GM03348 (cell line): ENCODE results near the gene MCCC2.
A peak's percentile ranks its signal among the peaks of the same experiment; 100 is the strongest.
"Not testable (repeated sequence)": the region's sequence is repeated elsewhere in the genome, so short reads cannot be mapped to it uniquely, and the experiment has no call there.

Experiments used
- DNase-seq: peaks from one replicate; pipeline ENCODE4 v3.0.0; 2012; ENCODE audit warnings: low spot score

Gene MCCC2

DNA sequence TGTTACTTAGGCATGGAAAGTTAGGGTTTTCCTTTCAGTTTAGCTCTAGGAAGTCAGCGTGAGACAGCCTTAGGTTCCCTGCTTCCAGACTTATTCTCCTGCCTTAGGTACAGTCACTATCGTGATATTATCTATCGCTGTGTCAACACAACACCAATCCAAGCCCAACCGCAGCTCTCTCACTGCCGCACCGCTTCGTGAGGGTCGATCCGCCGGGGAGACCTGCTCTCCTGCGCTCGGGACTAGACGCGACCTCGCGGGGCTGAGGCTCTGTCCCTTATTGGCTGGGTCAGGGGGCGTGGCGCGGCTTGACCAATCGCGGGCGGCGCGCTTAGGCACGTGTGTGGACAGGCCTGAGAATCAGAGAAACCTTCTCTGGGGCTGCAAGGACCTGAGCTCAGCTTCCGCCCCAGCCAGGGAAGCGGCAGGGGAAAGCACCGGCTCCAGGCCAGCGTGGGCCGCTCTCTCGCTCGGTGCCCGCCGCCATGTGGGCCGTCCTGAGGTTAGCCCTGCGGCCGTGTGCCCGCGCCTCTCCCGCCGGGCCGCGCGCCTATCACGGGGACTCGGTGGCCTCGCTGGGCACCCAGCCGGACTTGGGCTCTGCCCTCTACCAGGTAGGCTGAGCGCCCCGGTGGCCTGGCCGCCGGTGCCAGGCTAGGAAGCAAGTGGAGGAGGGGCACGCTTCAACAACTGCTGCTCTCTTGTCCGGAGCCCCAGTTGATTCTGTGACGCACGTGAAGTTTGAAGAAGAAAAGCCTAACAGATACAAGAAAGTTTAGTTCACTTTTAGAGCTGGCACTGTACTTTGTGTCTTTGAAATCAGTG lies at the start of gene MCCC2:
MCCC2 (plus strand) TSS at position 400 of the 825 bp plus-strand sequence; CDS start at position 486, 86 bp downstream.
- DNase-seq: peak; percentile 98

DNA sequence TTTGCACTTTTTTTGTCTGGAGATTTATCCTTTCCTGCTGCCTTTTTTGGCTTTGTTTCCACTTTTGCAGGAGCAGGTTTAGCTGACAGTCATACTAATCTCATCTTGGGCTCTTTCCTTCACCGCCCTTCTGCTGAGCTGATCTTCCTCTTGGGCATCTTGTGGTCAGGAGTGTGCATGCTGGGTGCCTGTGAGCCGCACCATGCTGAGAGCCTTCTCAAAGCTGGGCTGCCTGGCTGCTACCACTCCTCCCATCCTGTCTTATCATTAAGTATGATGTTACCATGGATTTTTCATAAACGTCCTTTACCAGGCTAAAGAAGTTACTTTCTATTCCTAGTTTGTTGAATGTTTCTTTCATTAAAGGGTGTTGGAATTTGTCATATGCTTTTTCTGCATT lies 49.5 kb upstream of the MCCC2 start:
- DNase-seq: peak; percentile 4

DNA sequence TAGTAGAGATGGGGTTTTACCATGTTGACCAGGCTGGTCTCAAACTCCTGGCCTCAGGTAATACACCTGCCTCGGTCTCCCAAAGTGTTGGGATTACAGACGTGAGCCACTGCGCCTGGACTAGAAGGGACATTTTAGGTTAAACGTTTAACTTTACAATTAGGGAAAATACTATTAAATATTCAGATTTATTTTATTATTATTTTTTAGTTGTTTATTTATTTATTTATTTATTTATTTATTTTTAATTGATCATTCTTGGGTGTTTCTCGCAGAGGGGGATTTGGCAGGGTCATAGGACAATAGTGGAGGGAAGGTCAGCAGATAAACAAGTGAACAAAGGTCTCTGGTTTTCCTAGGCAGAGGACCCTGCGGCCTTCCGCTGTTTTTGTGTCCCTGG lies 36.3 kb upstream of the MCCC2 start:
- not testable (repeated sequence) for DNase-seq

DNA sequence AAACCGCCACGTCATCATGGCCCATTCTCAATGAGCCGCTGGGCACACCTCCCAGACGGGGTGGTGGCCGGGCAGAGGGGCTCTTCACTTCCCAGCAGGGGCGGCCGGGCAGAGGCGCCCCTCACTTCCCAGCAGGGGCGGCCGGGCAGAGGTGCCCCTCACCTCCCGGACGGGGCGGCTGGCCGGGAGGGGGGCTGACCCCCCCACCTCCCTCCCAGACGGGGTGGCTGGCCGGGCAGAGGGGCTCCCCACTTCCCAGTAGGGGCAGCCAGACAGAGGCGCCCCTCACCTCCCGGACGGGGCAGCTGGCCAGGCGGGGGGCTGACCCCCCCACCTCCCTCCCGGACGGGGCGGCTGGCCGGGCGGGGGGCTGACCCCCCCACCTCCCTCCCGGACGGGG lies 35.6 kb upstream of the MCCC2 start:
- DNase-seq: not testable (repeated sequence)

DNA sequence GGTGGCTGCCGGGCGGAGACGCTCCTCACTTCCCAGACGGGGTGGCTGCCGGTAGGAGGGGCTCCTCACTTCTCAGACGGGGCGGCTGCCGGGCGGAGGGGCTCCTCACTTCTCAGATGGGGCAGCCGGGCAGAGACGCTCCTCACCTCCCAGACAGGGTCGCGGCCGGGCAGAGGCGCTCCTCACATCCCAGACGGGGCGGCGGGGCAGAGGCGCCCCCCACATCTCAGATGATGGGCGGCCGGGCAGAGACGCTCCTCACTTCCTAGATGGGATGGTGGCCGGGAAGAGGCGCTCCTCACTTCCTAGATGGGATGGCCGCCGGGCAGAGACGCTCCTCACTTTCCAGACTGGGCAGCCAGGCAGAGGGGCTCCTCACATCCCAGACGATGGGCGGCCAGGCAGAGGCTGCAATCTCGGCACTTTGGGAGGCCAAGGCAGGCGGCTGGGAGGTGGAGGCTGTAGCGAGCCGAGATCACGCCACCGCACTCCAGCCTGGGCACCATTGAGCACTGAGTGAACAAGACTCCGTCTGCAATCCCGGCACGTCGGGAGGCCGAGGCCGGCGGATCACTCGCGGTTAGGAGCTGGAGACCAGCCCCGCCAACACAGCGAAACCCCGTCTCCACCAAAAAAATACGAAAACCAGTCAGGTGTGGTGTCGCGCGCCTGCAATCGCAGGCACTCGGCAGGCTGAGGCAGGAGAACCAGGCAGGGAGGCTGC lies 35.0 kb upstream of the MCCC2 start:
- DNase-seq: not testable (repeated sequence)

DNA sequence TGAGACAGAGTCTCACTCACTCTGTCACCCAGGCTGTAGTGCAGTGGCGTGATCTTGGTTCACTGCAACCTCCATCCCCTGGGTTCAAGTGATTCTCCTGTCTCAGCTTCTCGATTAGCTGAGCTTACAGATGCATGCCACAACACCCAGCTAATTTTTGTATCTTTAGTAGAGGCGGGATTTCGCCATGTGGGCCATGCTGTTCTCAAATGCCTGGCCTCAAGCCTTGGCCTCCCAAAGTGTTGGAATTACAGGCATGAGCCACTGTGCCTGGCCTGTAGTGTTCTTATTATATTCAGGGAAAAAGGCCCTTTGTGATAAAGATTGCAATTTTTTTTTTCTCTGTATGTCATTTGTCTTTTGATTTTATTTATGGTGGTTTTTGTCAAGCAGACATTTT lies 24.0 kb upstream of the MCCC2 start:
- DNase-seq: no peak

DNA sequence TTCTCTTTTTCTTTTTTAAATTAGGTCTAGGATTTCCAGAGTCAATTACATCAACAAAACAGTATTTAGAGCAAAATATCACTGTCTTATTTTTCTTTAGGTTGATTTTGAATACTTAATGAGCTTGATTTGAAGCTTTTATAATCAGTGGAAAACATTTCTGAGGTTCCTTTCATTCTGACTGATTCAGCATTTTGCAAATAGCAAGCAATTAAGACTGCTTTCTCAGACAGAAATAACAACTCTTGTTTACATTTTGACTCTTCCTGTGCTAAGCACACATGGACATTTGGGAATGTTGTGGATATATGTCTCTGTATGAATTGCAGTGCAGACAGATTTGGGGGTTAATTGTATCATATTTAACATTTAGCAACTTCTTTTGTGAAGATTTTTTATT lies 22.2 kb upstream of the MCCC2 start:
- DNase-seq: no peak

DNA sequence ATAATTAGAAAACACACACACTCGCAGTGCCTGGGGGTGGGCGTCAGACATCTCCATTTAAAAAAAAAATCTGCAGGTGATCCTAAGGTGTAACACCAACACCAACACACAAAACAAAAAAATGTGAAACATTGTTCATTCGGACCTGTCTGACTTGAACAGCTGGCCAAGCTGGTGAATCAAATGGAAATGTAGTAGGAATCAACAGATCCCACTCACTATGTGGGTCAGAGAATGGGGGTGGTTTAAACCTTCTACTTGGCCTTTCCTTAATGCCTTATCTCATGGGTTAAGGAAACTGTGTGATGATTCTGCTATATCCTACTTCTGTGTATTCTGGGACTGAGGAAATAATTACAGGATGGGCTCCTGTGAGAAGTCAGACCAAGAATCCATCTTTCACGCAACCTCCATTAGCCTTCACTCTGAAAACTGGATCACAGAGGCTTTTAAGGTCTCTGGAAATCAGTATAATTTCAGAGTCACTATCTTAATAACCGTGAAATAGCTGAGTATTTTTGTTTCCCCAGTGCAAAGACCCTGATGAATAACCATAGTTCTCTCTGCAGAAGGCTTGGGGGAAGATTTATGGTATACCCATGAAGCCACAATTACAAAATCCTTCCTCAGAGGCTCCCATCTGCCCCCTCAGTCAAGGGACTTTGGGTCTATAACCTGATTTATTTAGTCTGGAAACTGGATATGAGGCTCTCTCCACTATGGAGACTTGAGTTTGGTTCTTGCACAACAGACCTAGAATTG lies 17.2 kb upstream of the MCCC2 start:
- no peak for DNase-seq

DNA sequence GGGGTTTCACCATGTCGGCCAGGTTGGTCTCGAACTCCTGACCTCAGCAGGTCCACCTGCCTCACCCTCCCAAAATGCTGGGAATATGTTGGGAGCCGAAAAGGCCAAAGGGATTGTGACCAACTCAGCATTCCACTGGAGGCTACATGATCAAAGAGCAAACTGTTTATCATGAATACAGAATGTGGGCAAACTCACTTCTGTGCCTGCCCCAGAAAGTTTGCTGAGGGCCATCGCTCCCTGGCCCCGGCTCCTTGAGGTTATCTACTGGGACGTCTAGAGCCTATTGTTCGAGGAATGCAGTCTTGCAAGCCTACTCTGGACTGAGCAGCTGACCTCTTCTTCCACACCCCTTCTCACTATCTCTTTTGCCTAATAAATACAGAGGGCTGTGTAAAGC lies 15.3 kb upstream of the MCCC2 start:
- not testable (repeated sequence) for DNase-seq

DNA sequence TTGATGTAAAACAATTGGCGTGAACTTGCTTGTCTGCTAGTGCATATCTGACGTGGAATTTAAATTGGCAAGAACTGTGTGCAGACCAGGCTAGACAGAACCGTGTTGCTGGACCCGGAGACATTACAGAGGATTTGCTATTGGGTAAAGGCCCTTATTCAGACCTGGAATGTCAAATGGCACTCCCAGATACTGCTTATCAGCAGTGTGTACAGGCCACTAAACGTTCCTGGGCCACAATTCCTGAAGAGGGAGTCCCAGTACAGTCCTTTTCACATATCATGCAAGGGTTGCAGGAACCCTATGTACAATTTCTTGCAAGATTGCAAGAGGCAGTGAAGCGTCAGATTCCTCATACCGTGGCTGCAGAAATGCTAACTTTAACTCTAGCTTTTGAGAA lies 13.5 kb upstream of the MCCC2 start:
- DNase-seq: no peak

DNA sequence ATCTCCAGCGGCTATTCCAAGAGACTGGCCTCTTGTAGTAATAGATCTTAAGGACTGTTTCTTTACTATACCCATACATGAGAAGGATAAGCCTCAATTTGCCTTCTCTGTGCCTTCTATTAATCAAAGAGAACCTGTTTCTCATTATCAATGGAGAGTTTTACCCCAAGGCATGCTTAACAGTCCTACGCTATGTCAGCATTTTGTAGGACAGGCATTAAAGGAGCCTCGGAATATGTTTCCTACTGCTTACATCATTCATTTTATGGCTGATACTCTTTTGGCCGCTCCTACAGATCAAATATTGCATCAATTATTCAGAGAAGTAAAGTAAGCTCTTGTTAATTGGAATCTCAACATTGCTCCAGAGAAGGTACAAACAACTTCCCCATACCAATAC lies 11.6 kb upstream of the MCCC2 start:
- not testable (repeated sequence) for DNase-seq

DNA sequence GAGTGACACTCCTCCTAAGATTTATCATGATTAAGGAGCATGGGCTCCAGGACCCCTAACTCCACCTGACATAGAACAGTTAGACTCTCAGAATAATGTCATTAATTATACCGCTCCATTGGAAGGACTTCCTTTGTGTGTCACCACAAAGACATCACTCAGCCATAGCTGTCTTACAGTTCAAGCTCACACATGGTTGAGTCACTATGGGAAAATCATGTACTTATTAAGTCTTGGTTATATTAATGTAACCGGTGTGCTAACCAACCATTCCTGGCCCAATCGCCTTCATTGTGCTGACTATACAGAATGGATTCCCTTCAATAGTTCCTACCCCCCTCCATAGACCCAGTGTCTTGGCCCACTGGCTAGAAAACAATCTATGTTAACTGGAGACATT lies 10.9 kb upstream of the MCCC2 start:
- no peak for DNase-seq

DNA sequence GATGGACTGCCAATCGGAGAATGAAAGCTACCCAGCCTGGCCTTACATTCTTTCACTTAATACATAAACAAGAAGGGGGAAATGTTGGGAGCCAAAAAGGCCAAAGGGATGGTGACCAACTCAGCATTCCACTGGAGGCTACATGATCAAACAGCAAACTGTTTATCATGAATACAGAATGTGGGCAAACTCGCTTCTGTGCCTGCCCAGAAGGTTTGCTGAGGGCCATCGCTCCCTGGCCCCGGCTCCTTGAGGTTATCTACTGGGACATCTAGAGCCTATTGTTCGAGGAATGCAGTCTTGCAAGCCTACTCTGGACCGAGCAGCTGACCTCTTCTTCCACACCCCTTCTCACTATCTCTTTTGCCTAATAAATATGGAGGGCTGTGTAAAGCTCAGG lies 9.3 kb upstream of the MCCC2 start:
- not testable (repeated sequence) for DNase-seq

DNA sequence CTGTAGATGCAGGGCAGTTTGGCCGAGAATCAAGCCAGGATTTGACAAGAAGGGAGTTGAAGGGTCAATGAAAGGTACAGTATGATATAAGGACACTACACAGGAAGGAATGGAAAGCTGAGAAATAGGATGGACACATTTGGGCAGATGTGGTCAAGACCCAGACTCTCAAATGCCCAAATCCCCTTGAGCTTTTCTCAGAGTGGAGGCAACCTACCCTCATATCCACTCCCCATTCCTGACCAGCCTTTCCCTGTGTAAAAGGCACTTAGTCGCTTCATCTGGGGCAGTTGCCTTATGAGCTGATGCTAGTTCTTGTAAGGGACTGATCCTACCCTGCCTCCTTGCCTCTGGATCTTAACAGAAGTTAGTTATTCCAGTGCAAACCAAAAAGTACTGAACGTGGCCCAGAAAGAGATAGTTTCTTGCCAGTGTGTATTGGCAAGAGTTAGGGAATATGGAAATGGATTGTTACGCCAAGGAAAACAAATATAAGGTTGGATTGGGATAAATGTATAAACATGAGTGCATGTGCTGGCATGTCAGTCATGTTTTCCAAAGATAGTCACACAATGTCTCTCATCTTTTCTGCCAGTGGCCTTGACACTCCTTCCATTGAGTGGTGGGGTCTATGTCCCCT lies 4.1 kb upstream of the MCCC2 start:
- no peak for DNase-seq

DNA sequence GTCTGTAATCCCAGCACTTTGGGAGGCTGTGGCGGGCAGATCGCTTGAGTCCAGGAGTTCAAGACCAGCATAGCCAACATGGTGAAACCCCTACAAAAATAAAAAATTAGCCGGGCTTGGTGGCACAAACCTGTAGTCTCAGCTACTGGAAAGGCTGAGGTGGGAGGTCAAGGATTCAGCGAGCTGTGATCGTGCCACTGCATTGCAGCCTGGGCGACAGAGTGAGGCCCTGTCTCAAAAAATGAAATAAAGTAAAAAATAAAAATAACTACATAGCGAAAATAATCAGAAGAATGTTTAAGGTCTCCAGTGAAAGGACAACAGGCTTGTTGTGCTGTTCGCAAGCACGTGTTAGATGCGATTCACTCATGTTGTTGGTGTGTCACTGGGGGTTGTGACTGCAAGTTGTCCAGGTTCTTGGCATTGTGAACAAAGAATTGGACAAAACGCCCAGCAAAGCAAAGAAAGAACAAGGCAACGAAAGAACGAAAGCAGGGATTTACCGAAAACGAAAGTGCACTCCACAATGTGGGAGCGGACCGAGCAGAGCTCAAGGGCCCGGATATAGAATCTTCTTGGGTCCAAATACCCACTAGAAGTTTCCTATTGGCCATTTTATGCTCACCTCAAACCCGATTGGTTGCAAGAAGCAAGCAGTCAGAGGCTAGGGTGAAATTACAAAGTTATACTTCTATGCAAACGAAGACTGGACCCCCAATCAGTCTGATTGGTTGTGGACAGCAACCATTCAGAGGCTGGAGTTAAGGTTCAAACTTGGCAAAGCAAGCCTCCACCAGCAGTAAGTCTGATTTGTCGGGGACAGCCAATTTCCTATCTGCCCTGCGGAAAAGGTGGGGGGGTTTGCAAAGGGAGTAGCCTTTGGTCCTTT lies 844 bp upstream of the MCCC2 start:
- DNase-seq: peak; percentile 15

DNA sequence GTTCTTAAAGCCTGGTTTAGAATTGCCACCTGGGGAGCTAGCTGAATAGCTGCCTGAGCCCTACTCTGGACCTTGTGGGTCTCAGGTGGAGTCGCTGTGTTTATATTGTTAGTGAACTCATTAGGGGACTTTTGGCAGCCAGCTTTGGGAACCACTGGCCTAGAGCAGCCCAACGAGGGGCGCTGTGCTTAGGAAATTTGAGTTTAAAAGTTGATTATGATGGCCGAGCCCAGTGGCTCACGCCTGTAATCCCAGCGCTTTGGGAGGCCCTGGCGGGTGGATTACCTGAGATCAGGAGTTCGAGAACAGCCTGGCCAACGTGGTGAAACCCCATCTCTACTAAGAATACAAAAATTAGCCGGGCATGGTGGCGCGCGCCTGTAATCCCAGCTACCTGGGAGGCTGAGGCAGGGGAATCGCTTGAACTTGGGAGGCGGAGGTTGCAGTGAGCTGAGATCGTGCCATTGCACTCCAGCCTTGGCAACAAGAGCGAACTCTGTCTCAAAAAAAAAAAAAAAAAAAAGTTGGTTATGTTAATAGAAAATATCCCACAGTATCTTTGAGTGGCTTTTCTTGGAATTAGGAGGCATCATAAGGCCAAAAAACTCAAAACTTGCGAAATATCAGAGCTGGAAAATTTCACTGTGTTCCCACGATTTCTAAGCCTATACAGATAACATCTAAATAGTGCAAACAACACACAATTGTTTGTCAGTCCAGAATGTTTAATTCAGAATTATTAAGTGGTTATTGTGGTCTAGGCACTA lies 809 bp downstream of the MCCC2 start:
- DNase-seq: no peak

DNA sequence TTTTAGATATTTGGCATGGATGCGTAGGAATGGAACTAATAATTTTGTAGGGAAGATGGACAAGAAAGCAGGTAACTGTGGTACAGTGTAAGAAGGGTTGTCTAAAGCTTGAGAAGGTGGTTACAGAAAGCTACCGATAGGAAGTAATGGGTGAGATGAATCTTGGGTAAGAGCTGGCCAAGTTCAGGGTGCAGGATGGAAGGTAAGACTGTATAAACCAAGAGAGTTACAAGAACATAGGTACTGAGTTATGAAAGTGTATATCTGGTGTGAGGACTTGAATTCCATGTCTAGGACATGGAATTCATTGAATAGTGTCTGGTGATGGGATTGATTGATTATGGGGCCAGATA lies 1.4 kb downstream of the MCCC2 start:
- no peak for DNase-seq

DNA sequence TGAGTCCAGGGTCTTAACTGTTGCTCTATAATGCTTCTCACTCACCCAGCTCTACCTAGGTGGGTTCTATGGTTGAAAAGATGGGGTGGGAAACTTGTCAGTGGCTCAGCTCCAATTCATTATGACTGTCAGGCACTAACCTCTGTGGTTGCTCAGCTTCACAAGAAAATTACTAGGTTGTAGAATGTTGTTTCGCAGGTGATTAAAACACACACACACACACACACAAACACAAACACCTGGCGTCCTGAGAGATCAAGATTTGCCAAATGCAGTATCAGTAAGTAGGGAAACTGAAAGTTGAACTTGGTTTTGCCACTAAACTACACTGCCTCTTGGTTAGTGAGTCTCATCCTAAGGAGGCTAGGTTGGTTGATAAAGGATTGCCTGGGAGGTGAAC lies 2.8 kb downstream of the MCCC2 start:
- no peak for DNase-seq

DNA sequence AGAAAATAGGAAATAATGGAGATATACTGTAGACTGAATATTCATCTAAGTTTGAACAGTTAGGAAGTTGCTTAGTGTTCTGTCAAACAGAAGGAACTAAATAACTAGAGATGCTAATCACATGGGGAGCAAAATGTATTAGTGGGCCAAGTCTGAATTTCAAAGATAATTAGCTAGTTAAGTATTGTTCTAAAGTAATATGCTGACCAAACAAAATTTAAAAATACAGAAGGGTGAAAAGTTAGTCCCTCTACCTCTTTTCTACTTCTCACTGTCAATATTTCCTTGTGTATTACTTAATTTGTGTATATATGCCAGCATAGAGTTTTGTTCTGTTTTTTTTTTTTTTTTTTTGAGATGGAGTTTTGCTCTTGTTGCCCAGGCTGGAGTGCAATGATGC lies 4.0 kb downstream of the MCCC2 start:
- no peak for DNase-seq

DNA sequence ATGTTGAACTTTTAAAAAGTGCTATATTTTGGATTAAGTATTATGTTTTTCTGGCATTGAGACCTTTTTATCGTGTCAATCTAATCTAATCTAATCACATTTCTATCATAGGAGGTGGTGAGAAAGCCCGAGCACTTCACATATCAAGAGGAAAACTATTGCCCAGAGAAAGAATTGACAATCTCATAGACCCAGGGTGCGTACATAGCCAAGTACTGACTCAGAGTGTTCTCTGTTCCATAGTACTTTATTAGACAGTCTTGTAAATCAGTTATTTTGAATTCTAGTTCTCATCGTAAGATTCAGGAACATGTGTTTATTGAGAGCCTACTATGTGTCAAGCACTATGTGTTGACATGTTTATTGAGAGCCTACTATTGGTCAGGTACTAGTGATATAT lies 9.0 kb downstream of the MCCC2 start:
- DNase-seq: no peak

DNA sequence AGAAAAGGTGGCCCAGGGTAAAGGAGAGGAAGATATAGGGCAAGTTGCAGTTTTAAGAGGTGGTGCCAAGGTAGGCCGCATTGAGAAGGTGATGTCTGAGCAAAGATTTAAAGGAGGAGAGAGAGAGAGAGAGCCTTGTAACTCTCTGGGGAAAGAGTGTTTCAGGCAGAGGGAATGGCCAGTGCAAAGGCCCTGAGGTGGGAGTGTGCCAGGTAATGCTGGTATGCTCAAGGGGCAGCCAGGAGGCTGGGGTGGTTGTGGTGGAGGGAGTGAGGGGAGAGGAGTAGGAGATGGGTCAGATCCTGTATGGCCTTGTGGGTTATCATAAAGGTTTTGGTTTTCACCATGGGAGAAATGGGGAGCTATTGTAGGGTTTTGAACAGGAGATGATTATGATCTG lies 9.9 kb downstream of the MCCC2 start:
- no peak for DNase-seq
